ENCODE data around the gene TAAR9.

TAAR9 gene, protein sequence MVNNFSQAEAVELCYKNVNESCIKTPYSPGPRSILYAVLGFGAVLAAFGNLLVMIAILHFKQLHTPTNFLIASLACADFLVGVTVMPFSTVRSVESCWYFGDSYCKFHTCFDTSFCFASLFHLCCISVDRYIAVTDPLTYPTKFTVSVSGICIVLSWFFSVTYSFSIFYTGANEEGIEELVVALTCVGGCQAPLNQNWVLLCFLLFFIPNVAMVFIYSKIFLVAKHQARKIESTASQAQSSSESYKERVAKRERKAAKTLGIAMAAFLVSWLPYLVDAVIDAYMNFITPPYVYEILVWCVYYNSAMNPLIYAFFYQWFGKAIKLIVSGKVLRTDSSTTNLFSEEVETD
- 0 reads per million in 3 donors for total RNA-seq

GRCh38 chr6:132537977-132538376 lies at the start of gene TAAR9:
TSS of gene TAAR9 (plus strand) at chr6:132538277. CDS start at chr6:132538290, 13 bp downstream.
- Histone ChIP-seq H3K27ac (ENCODE audit: insufficient read depth, low read length, poor library complexity, severe bottlenecking) (no peak within 1 kb of the TSS), H3K4me3 (ENCODE audit: insufficient read depth, low read depth, low read length, poor library complexity, severe bottlenecking) (no peak within 1 kb of the TSS), H3K27me3 (replicated peaks; ENCODE audit: control insufficient read depth, insufficient read depth, low read length, poor library complexity, severe bottlenecking) (peaks cover 4% of the 10 kb centered on the region), H3K9me3 (ENCODE audit: control insufficient read depth, low read length) (no peaks in the 10 kb centered on the region), H3K36me3 (ENCODE audit: control insufficient read depth, insufficient read depth, low read length) (no peaks in the 10 kb centered on the region), H3K4me1 (ENCODE audit: control insufficient read depth, insufficient read depth, low read length, poor library complexity, severe bottlenecking) (no peaks in the 10 kb centered on the region)
- no peak for DNase-seq

- Histone ChIP-seq H3K4me3 (ENCODE audit: insufficient read depth, low read depth, low read length, poor library complexity, severe bottlenecking) (no peak overlapping the region), H3K4me1 (ENCODE audit: control insufficient read depth, insufficient read depth, low read length, poor library complexity, severe bottlenecking) (no peaks in the 10 kb centered on the region), H3K27me3 (replicated peaks; ENCODE audit: control insufficient read depth, insufficient read depth, low read length, poor library complexity, severe bottlenecking) (no peaks in the 10 kb centered on the region), H3K27ac (ENCODE audit: insufficient read depth, low read length, poor library complexity, severe bottlenecking) (no peak overlapping the region), H3K36me3 (ENCODE audit: control insufficient read depth, insufficient read depth, low read length) (no peaks in the 10 kb centered on the region), H3K9me3 (ENCODE audit: control insufficient read depth, low read length) (no peaks in the 10 kb centered on the region)
- no peak for DNase-seq
These were observed 48.7 kb upstream of the TAAR9 start for GRCh38 chr6:132489376-132489775.

DNA sequence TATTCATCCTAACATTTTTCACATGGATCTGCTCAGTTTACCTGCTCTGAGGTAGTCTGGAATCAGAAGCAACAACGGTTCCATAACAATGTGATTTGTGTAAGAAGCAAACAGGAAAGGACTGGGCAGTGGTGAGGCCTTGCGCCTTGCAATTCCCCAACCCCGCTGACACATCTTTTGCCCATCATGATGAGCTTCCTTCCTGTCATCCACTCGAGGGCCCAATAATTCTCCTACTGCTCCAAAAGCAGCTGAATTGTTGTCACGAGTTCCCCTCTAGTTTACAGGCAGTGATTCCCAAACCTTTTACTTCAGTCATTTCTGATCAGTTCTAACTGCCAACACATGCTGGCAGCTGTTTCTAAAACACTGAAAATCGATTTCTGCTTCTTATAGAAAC lies 48.1 kb upstream of the TAAR9 start:
- DNase-seq = no peak
- Histone ChIP-seq H3K27ac (ENCODE audit: insufficient read depth, low read length, poor library complexity, severe bottlenecking) (no peak overlapping the region), H3K27me3 (replicated peaks; ENCODE audit: control insufficient read depth, insufficient read depth, low read length, poor library complexity, severe bottlenecking) (no peaks in the 10 kb centered on the region), H3K4me3 (ENCODE audit: insufficient read depth, low read depth, low read length, poor library complexity, severe bottlenecking) (no peak overlapping the region), H3K4me1 (ENCODE audit: control insufficient read depth, insufficient read depth, low read length, poor library complexity, severe bottlenecking) (no peaks in the 10 kb centered on the region), H3K9me3 (ENCODE audit: control insufficient read depth, low read length) (no peaks in the 10 kb centered on the region), H3K36me3 (ENCODE audit: control insufficient read depth, insufficient read depth, low read length) (no peaks in the 10 kb centered on the region)

DNA sequence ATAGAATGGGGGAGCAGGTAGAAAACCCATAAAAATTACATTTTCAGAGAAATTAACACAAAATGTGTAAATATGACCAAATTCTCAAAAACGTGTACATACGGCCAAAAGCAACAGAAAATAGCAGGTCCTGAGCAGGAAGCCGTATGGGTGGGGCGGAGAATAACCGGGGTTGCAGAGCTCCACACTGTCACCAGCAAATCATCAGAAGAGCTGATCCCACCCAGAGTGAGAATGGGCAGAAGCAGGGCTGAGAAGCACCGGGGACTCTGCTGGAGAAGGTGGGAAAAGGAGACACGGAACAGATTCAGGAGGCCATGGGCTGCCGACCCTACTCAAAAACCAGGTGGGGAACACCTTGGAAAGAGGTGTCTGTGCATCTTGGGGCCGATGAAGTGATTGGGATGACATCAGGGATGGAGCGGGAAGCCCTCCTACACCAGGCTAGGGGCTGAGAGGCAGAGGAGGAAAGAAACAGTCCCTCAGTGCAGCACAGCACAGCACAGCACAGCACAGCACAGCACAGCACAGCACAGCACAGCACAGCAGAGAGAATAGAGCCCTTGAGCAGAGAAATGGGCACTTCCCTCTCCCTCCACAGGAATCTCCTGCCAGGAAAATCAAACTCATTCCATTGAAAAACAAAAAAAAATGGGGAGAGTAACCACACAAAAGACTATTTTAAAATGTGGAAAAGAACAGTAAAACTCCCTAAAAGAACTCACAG lies 47.4 kb upstream of the TAAR9 start:
- Histone ChIP-seq H3K4me3 (ENCODE audit: insufficient read depth, low read depth, low read length, poor library complexity, severe bottlenecking) (no peak overlapping the region), H3K36me3 (ENCODE audit: control insufficient read depth, insufficient read depth, low read length) (no peaks in the 10 kb centered on the region), H3K9me3 (ENCODE audit: control insufficient read depth, low read length) (no peaks in the 10 kb centered on the region), H3K27ac (ENCODE audit: insufficient read depth, low read length, poor library complexity, severe bottlenecking) (no peak overlapping the region), H3K4me1 (ENCODE audit: control insufficient read depth, insufficient read depth, low read length, poor library complexity, severe bottlenecking) (no peaks in the 10 kb centered on the region), H3K27me3 (replicated peaks; ENCODE audit: control insufficient read depth, insufficient read depth, low read length, poor library complexity, severe bottlenecking) (no peaks in the 10 kb centered on the region)
- DNase-seq = no peak

DNA sequence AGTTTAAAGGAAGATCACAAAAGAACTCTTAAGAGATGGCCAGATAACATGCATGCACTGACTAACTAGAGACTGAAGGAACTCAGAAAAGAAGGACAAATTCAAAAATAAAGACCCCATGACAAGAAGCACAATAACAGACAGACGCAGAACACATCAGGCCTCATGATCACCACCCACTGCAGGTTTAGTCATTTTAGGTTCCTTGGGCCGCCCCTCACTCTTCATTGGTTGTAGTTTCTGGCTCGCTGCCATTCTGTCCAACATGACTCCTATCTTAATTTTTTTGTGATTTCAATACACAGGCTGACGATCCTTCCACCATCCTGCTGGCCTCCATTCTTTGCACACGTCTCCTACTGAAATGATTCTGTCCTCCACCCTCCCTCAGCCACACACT lies 46.8 kb upstream of the TAAR9 start:
- no peaks in the 10 kb centered on the region for H3K9me3 ChIP-seq (ENCODE audit: control insufficient read depth, low read length)
- H3K27me3 ChIP-seq (replicated peaks; ENCODE audit: control insufficient read depth, insufficient read depth, low read length, poor library complexity, severe bottlenecking) = no peaks in the 10 kb centered on the region
- H3K36me3 ChIP-seq (ENCODE audit: control insufficient read depth, insufficient read depth, low read length) = no peaks in the 10 kb centered on the region
- no peaks in the 10 kb centered on the region for H3K4me1 ChIP-seq (ENCODE audit: control insufficient read depth, insufficient read depth, low read length, poor library complexity, severe bottlenecking)
- no peak overlapping the region for H3K4me3 ChIP-seq (ENCODE audit: insufficient read depth, low read depth, low read length, poor library complexity, severe bottlenecking)
- no peak overlapping the region for H3K27ac ChIP-seq (ENCODE audit: insufficient read depth, low read length, poor library complexity, severe bottlenecking)
- no peak for DNase-seq

DNA sequence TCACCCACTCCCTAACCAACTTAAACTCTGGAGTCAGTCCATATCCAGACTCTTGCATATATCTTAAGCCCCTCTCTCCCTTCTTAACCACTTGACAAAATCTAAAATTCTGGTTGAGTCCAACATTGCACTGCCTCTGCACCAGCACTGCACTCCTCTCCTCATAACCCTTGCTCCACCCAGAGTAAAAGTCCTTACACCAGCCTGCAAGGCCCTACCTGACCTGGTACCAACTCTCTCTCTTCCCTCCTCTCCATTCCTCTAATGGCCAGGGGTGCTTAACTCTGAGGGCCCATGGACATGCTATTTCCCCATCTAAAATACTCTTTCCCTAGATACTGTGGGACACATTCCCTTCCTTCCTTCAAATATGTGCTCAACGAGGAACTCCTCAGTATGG lies 46.2 kb upstream of the TAAR9 start:
- H3K4me1 ChIP-seq (ENCODE audit: control insufficient read depth, insufficient read depth, low read length, poor library complexity, severe bottlenecking) = no peaks in the 10 kb centered on the region
- H3K4me3 ChIP-seq (ENCODE audit: insufficient read depth, low read depth, low read length, poor library complexity, severe bottlenecking) = no peak overlapping the region
- no peak for DNase-seq
- H3K9me3 ChIP-seq (ENCODE audit: control insufficient read depth, low read length) = no peaks in the 10 kb centered on the region
- no peaks in the 10 kb centered on the region for H3K36me3 ChIP-seq (ENCODE audit: control insufficient read depth, insufficient read depth, low read length)
- no peak overlapping the region for H3K27ac ChIP-seq (ENCODE audit: insufficient read depth, low read length, poor library complexity, severe bottlenecking)
- H3K27me3 ChIP-seq (replicated peaks; ENCODE audit: control insufficient read depth, insufficient read depth, low read length, poor library complexity, severe bottlenecking) = no peaks in the 10 kb centered on the region

DNA sequence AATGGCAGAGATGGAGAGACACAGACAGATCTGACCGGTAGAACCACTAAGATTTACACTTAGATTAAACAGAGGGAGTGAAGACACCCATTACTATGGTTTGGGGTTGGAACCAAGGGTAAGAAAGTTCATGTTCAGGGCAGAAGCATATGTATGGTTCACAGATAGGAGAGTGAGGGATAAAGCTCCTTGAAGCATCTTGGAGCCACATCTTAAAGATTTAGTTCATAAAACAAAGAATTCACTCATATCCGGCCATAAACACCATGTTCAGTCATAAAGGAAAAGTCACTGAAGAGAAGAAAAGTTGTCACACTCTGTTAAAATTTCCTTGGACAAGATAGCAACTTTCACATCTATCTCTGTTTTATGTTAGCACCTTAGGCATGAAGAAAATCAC lies 43.1 kb upstream of the TAAR9 start:
- no peak for DNase-seq
- Histone ChIP-seq H3K27ac (ENCODE audit: insufficient read depth, low read length, poor library complexity, severe bottlenecking) (no peak overlapping the region), H3K36me3 (ENCODE audit: control insufficient read depth, insufficient read depth, low read length) (no peaks in the 10 kb centered on the region), H3K9me3 (ENCODE audit: control insufficient read depth, low read length) (no peaks in the 10 kb centered on the region), H3K4me1 (ENCODE audit: control insufficient read depth, insufficient read depth, low read length, poor library complexity, severe bottlenecking) (no peaks in the 10 kb centered on the region), H3K4me3 (ENCODE audit: insufficient read depth, low read depth, low read length, poor library complexity, severe bottlenecking) (no peak overlapping the region), H3K27me3 (replicated peaks; ENCODE audit: control insufficient read depth, insufficient read depth, low read length, poor library complexity, severe bottlenecking) (no peaks in the 10 kb centered on the region)

DNA sequence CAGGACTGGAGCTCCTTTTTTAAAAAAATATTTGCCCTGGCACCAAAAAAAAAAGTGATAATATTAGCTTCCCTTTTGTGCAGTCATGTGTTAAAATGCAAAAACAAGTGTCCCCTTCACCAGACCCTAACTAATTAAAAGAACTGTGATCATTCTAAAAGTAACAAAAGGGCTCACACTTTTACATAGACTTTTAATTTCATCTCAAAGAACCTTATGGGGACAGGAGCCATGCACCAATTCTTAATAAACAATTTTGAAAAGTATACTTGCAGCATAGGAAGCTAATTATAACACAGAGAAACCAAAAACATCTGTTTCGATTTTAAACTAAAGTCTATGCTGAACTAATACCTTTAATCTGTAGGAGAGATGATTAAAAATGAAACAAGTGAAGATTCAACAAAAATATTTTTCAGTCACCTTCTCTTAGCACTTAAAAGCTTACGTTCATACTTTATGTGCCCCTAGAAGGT lies 42.4 kb upstream of the TAAR9 start:
- DNase-seq = no peak
- no peak overlapping the region for H3K4me3 ChIP-seq (ENCODE audit: insufficient read depth, low read depth, low read length, poor library complexity, severe bottlenecking)
- H3K9me3 ChIP-seq (ENCODE audit: control insufficient read depth, low read length) = no peaks in the 10 kb centered on the region
- no peaks in the 10 kb centered on the region for H3K4me1 ChIP-seq (ENCODE audit: control insufficient read depth, insufficient read depth, low read length, poor library complexity, severe bottlenecking)
- H3K27me3 ChIP-seq (replicated peaks; ENCODE audit: control insufficient read depth, insufficient read depth, low read length, poor library complexity, severe bottlenecking) = no peaks in the 10 kb centered on the region
- H3K27ac ChIP-seq (ENCODE audit: insufficient read depth, low read length, poor library complexity, severe bottlenecking) = no peak overlapping the region
- no peaks in the 10 kb centered on the region for H3K36me3 ChIP-seq (ENCODE audit: control insufficient read depth, insufficient read depth, low read length)

DNA sequence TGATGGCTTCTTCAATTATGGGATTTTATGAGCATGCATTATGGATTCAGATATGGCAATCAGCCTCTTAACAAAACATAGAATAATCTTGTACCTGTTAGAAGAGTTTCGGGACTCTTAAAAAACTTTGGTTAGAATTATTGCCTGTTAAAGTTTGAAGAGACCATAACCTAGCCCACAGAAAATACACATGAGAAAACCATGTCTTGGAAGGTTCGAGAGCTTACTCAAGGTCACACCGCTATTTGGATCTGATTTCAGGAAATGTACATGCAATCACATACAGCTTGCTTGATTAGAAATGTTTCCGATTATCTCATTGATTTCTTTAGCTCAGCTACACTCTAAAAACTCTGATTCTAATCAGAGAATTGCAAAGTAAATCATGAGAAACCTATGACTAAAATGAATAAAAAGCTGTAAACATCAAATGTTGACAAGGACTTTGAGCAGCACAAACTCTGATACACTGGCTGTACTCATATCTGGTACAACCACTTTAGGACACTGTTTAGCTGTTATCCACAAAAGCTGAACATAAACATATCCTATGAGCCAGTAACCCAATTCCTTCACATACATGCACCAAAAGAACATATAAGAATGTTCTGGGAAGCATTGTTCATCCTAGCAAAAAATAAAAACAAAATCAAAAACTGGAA lies 41.4 kb upstream of the TAAR9 start:
- Histone ChIP-seq H3K4me3 (ENCODE audit: insufficient read depth, low read depth, low read length, poor library complexity, severe bottlenecking) (no peak overlapping the region), H3K36me3 (ENCODE audit: control insufficient read depth, insufficient read depth, low read length) (peaks cover 3% of the 10 kb centered on the region), H3K27me3 (replicated peaks; ENCODE audit: control insufficient read depth, insufficient read depth, low read length, poor library complexity, severe bottlenecking) (no peaks in the 10 kb centered on the region), H3K9me3 (ENCODE audit: control insufficient read depth, low read length) (no peaks in the 10 kb centered on the region), H3K4me1 (ENCODE audit: control insufficient read depth, insufficient read depth, low read length, poor library complexity, severe bottlenecking) (no peaks in the 10 kb centered on the region), H3K27ac (ENCODE audit: insufficient read depth, low read length, poor library complexity, severe bottlenecking) (no peak overlapping the region)
- no peak for DNase-seq

DNA sequence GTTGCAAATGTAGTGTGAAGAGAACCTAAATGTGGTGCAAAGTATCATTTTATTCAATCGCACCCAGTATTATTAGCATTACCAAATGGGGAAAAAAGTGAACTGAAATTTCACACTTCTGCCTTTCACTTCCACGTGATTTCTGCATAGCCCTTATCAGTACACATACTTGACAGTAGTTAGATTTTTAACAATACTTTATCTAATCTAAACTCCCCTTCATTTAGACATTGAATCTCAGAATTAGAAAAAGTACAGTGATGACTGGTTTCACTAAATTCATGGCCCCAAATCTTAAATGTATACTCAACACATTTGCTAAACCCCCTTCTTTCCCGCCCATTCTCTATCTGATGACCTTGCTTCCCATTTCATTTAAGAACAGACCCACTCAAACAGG lies 39.4 kb upstream of the TAAR9 start:
- no peaks in the 10 kb centered on the region for H3K4me1 ChIP-seq (ENCODE audit: control insufficient read depth, insufficient read depth, low read length, poor library complexity, severe bottlenecking)
- no peaks in the 10 kb centered on the region for H3K27me3 ChIP-seq (replicated peaks; ENCODE audit: control insufficient read depth, insufficient read depth, low read length, poor library complexity, severe bottlenecking)
- no peak overlapping the region for H3K27ac ChIP-seq (ENCODE audit: insufficient read depth, low read length, poor library complexity, severe bottlenecking)
- no peak for DNase-seq
- H3K9me3 ChIP-seq (ENCODE audit: control insufficient read depth, low read length) = no peaks in the 10 kb centered on the region
- no peak overlapping the region for H3K4me3 ChIP-seq (ENCODE audit: insufficient read depth, low read depth, low read length, poor library complexity, severe bottlenecking)
- H3K36me3 ChIP-seq (ENCODE audit: control insufficient read depth, insufficient read depth, low read length) = peaks cover 10% of the 10 kb centered on the region

Measured in effector memory CD4-positive, alpha-beta T cell (primary cell).